IgD-negative memory B cell (primary cell): Measurements from ENCODE around the gene ADAMTS17. TPM values are rescaled to one million over a fixed set of nuclear protein-coding genes. Genes with fewer than 3 reads are reported as not detected.

Experiments used
- H3K27ac Mint-ChIP-seq, 3 donors: one replicate each; pipeline ENCODE4 v1.8.0; 2020 to 2022; ENCODE audit warnings: mild to moderate bottlenecking in 3 of 3, mixed read lengths in 3 of 3, moderate library complexity in 1 of 3
- H3K27me3 Mint-ChIP-seq: one replicate; pipeline ENCODE4 v1.8.0; 2021; ENCODE audit warnings: mixed read lengths
- H3K36me3 Mint-ChIP-seq: one replicate; pipeline ENCODE4 v1.8.0; 2020; ENCODE audit warnings: mild to moderate bottlenecking, mixed read lengths
- H3K4me1 Mint-ChIP-seq, 3 donors: one replicate each; pipeline ENCODE4 v1.8.0; 2020 to 2022; ENCODE audit warnings: mixed read lengths in 3 of 3, mild to moderate bottlenecking in 1 of 3
- H3K4me3 Mint-ChIP-seq, 4 donors: one replicate each; pipeline ENCODE4 v1.8.0; 2020 to 2022; ENCODE audit warnings: mild to moderate bottlenecking in 4 of 4, mixed read lengths in 4 of 4, moderate library complexity in 3 of 4
- H3K9me3 Mint-ChIP-seq, 3 donors: one replicate each; pipeline ENCODE4 v1.8.0; 2020 to 2021; ENCODE audit warnings: mixed read lengths in 3 of 3, mild to moderate bottlenecking in 1 of 3
- polyA plus RNA-seq: library from polyadenylated mRNA; unstranded; fragments of 300-500 nt; fragmentation: Illumina TruSeq; gene quantifications from one replicate; pipeline ENCODE4 v1.2.3, GENCODE V29; 2021

Gene ADAMTS17
- polyA plus RNA-seq, 1 donor from 2014 or later = not detected

GRCh38 chr15:100189849-100190248, 151.9 kb downstream of the ADAMTS17 start:
- Mint-ChIP-seq H3K27me3 (peaks cover 10% of the 10 kb centered on the region), H3K4me3 (no peak overlapping the region), H3K36me3 (no peaks in the 10 kb centered on the region), H3K27ac (no peak overlapping the region), H3K9me3 (no peaks in the 10 kb centered on the region), H3K4me1 (no peaks in the 10 kb centered on the region)

- no peaks in the 10 kb centered on the region for H3K4me1 Mint-ChIP-seq
- H3K4me3 Mint-ChIP-seq = no peak overlapping the region
- H3K36me3 Mint-ChIP-seq = no peaks in the 10 kb centered on the region
- no peaks in the 10 kb centered on the region for H3K9me3 Mint-ChIP-seq
- no peak overlapping the region for H3K27ac Mint-ChIP-seq
- peaks cover 10% of the 10 kb centered on the region for H3K27me3 Mint-ChIP-seq
Measured at GRCh38 chr15:100189319-100189718, 152.5 kb downstream of the ADAMTS17 start.

DNA sequence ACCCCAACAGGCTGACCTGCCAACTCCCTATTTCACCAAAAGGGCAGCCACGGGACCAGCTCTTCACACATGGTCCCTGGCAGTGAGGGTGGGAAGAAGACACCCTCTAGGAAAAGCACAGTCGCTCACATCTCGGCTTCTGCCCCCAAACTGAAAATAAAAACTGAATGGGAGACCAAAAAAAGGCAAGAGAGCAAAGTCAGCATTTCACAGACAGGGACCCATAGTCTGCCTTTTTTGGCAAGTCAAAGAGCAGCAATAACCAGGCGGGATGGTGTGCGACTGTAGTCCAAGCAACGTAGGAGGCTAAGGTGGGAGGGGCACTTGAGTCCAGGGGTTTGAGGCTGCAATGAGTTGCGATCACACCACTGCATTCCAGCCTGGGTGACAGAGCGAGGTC, 154.1 kb downstream of the ADAMTS17 start:
- Mint-ChIP-seq H3K36me3 (no peaks in the 10 kb centered on the region), H3K4me3 (no peak overlapping the region), H3K9me3 (no peaks in the 10 kb centered on the region), H3K27ac (no peak overlapping the region), H3K27me3 (peaks cover 10% of the 10 kb centered on the region), H3K4me1 (no peaks in the 10 kb centered on the region)

DNA sequence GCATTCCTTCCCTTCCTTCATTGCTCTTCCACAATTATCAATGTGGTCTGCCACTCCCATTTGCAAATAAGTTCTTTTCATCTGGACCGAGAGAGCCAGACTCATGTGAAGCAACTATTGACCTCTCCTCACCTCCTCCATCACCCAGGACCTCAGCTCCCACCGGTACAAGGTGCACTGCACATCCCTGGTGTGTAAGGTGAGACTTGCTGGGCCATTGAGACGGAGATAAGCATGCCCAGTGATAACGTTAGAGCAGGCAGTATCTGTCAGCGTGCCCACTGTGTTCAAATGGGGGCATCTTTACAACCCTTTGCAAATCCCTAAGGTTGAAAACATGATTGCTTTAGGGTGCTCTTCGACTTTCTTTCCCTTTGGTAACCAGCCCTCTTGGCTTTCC, 154.8 kb downstream of the ADAMTS17 start:
- Mint-ChIP-seq H3K36me3 (no peaks in the 10 kb centered on the region), H3K4me3 (no peak overlapping the region), H3K9me3 (no peaks in the 10 kb centered on the region), H3K27me3 (peaks cover 10% of the 10 kb centered on the region), H3K27ac (peak overlapping the region in 1 of 3 donors; percentile 73), H3K4me1 (no peaks in the 10 kb centered on the region)

- Mint-ChIP-seq H3K9me3 (no peaks in the 10 kb centered on the region), H3K27me3 (peaks cover 10% of the 10 kb centered on the region), H3K36me3 (no peaks in the 10 kb centered on the region), H3K27ac (no peak overlapping the region), H3K4me1 (no peaks in the 10 kb centered on the region), H3K4me3 (no peak overlapping the region)
Measured at GRCh38 chr15:100186366-100186765, 155.4 kb downstream of the ADAMTS17 start.

DNA sequence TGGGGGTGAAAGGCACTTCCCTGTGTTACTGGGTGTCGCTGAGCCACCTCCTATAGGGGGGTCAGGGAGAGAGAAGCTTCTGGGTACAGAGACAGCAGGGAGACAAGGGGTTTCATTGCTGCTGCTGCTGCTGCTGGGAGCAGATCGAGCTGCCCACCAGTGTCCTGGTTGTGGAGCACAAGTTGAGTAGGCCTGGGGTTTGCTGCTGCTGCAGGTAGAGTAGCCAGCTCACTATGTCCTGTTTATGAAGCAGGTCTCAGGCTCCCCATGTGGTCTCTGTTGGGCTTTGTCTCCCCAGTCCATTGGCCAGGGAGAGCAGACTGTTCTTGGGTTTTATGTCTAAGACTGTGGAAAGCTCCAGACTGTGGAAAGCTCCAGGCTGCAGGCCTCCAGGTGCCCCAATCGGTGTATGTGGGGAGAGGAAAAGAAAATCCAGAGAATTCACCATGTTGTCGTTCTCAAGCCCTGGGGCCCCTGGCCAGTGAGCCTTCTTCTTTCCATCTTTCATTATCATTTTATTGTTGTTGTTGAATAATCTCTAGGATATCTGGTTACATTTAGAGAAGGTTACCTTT, 157.8 kb downstream of the ADAMTS17 start:
- peaks cover 10% of the 10 kb centered on the region for H3K27me3 Mint-ChIP-seq
- no peak overlapping the region for H3K27ac Mint-ChIP-seq
- peaks cover 0 to 3% (median 0%) of the 10 kb centered on the region in 3 donors for H3K9me3 Mint-ChIP-seq
- H3K4me3 Mint-ChIP-seq = no peak overlapping the region
- H3K36me3 Mint-ChIP-seq = no peaks in the 10 kb centered on the region
- H3K4me1 Mint-ChIP-seq = no peaks in the 10 kb centered on the region

DNA sequence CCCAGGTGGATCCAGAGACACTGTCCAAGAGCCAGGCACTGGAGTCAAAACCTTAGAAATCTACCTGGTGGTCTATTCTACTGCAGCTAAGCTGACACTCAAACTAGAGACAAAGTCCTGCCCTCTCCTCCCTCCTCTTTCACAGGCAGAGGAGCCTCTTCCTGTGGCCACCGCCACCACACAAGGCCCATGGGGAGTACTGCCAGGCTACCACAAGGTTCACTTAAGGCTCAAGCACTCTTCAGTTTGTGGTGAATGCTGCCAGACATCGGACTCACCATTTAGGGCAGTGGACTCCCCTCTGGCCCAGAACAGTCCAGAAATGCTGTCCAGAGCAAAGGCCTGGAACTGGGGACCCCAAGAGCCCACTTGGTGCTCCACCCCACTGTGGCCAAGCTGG, 160.9 kb downstream of the ADAMTS17 start:
- H3K4me1 Mint-ChIP-seq = no peaks in the 10 kb centered on the region
- H3K27me3 Mint-ChIP-seq = peaks cover 3% of the 10 kb centered on the region
- no peak overlapping the region for H3K27ac Mint-ChIP-seq
- H3K36me3 Mint-ChIP-seq = peaks cover 3% of the 10 kb centered on the region
- no peak overlapping the region for H3K4me3 Mint-ChIP-seq
- peaks cover 0 to 7% (median 5%) of the 10 kb centered on the region in 3 donors for H3K9me3 Mint-ChIP-seq

- Mint-ChIP-seq H3K27ac (no peak overlapping the region), H3K9me3 (peaks cover 3 to 13% (median 8%) of the 10 kb centered on the region in 3 donors), H3K36me3 (peaks cover 3% of the 10 kb centered on the region), H3K27me3 (no peaks in the 10 kb centered on the region), H3K4me3 (peak overlapping the region in 1 of 4 donors; percentile 86), H3K4me1 (no peaks in the 10 kb centered on the region)
Measured at GRCh38 chr15:100175406-100176114, 166.2 kb downstream of the ADAMTS17 start.

GRCh38 chr15:100174904-100175275, 166.9 kb downstream of the ADAMTS17 start:
- H3K27me3 Mint-ChIP-seq = no peaks in the 10 kb centered on the region
- H3K4me1 Mint-ChIP-seq = no peaks in the 10 kb centered on the region
- no peak overlapping the region for H3K4me3 Mint-ChIP-seq
- H3K27ac Mint-ChIP-seq = no peak overlapping the region
- H3K36me3 Mint-ChIP-seq = peaks cover 3% of the 10 kb centered on the region
- peaks cover 3 to 11% (median 8%) of the 10 kb centered on the region in 3 donors for H3K9me3 Mint-ChIP-seq

DNA sequence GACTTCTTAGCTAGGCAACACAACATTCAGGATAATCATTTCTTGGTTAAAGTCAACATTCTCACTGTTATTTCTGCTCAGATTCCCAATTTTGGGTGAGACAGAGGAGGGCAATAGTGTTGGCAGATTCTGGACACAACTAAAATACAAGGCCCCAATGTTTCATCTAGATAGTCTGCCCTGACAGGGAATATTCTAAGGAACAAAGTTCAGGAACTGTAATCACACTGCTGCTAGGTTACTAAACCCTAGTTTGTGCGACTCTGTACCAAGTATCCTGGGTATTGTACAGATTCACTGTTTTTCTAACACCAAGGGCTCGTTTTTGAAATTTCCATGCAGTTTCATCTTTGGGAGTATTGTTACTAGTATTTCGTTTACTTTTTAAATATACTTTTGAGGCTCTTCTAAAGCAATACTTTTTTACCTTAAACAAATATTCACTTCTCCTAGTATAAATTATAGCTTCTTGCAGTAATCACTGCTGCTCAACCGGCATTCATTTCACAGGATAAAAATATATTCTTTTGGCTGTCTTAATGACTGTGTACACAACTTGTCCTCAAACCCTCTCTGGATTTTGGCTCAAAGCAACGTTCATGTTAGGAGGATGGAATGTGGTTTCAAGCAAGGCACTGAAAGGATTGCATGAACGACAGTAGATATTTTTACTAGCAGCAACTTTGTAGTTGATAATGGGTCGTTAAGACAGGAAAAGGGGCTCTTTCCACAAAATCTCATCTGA, 167.4 kb downstream of the ADAMTS17 start:
- H3K36me3 Mint-ChIP-seq = peaks cover 3% of the 10 kb centered on the region
- H3K27me3 Mint-ChIP-seq = peaks cover 1% of the 10 kb centered on the region
- no peak overlapping the region for H3K4me3 Mint-ChIP-seq
- H3K4me1 Mint-ChIP-seq = no peaks in the 10 kb centered on the region
- peaks cover 3 to 9% (median 8%) of the 10 kb centered on the region in 3 donors for H3K9me3 Mint-ChIP-seq
- no peak overlapping the region for H3K27ac Mint-ChIP-seq

DNA sequence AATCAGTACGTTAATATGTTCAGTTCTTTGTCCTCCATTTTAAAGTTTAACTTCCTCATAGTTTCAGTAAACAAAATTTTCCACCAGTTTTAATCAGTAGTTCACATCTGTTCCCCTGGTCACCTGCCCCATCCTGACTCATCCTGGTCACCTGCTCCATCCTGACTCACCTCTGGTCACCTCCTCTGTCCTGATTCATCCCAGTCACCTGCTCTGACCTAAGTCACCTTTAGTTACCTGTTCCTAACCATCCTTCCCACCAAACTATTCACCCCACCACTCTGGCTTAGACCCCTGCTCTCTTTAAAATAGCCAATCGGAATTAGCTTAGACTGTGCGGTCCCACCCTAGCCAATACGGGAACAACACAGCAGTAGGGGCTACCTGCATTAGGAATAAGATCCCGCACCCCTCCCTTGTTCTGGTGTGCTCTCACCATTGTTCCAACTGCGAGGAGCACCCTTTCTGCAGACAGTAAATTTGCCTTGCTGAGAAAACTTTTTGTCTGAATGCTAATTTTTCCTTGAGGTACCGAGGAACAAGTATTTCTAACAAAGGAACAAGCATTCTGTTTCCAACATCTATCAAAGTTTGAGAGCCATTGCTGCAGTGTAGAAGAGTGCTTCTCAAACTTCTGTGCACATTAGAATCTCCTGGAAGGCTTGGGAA, 169.3 kb downstream of the ADAMTS17 start:
- peaks cover 4 to 9% (median 6%) of the 10 kb centered on the region in 3 donors for H3K9me3 Mint-ChIP-seq
- no peak overlapping the region for H3K27ac Mint-ChIP-seq
- no peaks in the 10 kb centered on the region for H3K4me1 Mint-ChIP-seq
- peaks cover 3% of the 10 kb centered on the region for H3K36me3 Mint-ChIP-seq
- peaks cover 1% of the 10 kb centered on the region for H3K27me3 Mint-ChIP-seq
- H3K4me3 Mint-ChIP-seq = no peak overlapping the region

GRCh38 chr15:100171411-100171810, 170.4 kb downstream of the ADAMTS17 start:
- Mint-ChIP-seq H3K36me3 (no peaks in the 10 kb centered on the region), H3K4me1 (no peaks in the 10 kb centered on the region), H3K27me3 (peaks cover 5% of the 10 kb centered on the region), H3K27ac (no peak overlapping the region), H3K9me3 (peaks cover 4 to 9% (median 6%) of the 10 kb centered on the region in 3 donors), H3K4me3 (no peak overlapping the region)

DNA sequence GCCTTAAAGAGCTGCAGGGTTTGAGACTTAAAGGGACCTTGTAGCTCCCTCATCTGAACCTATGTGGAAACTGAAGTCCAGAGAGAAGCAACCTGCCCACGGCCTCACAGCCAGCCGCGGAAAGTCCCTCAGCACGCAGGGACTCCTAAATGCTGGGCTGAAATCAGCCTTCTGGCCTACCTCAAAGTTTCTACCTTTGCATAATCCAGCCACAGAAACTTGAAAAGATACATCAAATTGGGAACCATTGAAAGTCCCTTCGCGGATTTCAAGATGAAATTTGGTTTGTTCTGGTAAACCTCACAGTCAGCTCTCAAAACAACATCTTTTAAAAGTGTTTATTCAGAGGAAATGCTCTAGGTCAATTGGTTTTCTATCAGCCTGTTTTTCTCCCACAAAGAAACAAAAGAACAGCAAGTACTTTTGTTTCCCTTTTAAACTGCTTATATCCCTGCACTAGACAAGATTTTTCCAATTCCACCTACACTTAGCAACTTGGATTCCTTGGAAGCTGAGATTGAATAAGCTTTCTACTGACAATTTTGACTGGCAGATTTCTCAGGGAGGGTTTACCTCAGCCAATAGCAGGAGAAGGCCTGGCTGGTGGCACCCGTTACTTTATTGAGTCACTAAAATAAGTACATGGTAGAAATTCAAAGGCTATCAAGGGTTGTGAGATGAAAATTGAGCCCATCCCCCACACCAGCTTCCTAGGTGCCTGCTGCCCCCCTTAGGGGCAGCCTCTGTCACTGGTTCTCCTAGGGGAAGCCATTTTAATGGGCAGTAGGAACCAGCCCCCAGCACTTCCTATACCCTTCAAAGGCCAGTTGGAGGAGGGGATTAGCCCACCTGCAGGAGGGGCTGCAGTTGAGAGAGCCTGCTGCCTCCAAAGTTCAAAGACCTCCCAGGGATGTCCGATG, 171.2 kb downstream of the ADAMTS17 start:
- Mint-ChIP-seq H3K36me3 (no peaks in the 10 kb centered on the region), H3K4me3 (no peak overlapping the region), H3K27ac (no peak overlapping the region), H3K4me1 (no peaks in the 10 kb centered on the region), H3K9me3 (peaks cover 0 to 6% (median 4%) of the 10 kb centered on the region in 3 donors), H3K27me3 (peaks cover 5% of the 10 kb centered on the region)

- Mint-ChIP-seq H3K4me1 (no peaks in the 10 kb centered on the region), H3K9me3 (peaks cover 0 to 6% (median 4%) of the 10 kb centered on the region in 3 donors), H3K4me3 (no peak overlapping the region), H3K27me3 (peaks cover 5% of the 10 kb centered on the region), H3K27ac (no peak overlapping the region), H3K36me3 (no peaks in the 10 kb centered on the region)
Measured at GRCh38 chr15:100169615-100170290, 172.0 kb downstream of the ADAMTS17 start.
